GM19452 (cell line): ENCODE results near the gene CA5A.
"Not testable (repeated sequence)": the region's sequence is repeated elsewhere in the genome, so short reads cannot be mapped to it uniquely, and the experiment has no call there.

Experiments used
- ATAC-seq: cut with Tn5 transposase; IDR thresholded peaks from one replicate; pipeline ENCODE4 v1.9.1; 2021; ENCODE audit not compliant: unreplicated experiment

The CA5A gene

GRCh38 chr16:87924811-87925670 lies 11.3 kb downstream of the CA5A start:
- ATAC-seq, result no peak

GRCh38 chr16:87924041-87924810 lies 12.1 kb downstream of the CA5A start:
- no peak for ATAC-seq

- no peak for ATAC-seq
Observed at GRCh38 chr16:87922250-87922871, 14.0 kb downstream of the CA5A start.

GRCh38 chr16:87921236-87921773 lies 15.0 kb downstream of the CA5A start:
- ATAC-seq, result no peak

- ATAC-seq, result no peak
Observed at GRCh38 chr16:87919681-87919994, 16.7 kb downstream of the CA5A start.

- no peak for ATAC-seq
Observed at GRCh38 chr16:87918866-87919680, 17.3 kb downstream of the CA5A start.

- ATAC-seq, result no peak
Observed at GRCh38 chr16:87918338-87918737, 18.0 kb downstream of the CA5A start.

- ATAC-seq, result no peak
Observed at GRCh38 chr16:87917503-87917902, 18.8 kb downstream of the CA5A start.

- ATAC-seq, result no peak
Observed at GRCh38 chr16:87914812-87915211, 21.5 kb downstream of the CA5A start.

GRCh38 chr16:87914021-87914725 lies 22.2 kb downstream of the CA5A start:
- not testable (repeated sequence) for ATAC-seq

- ATAC-seq, result not testable (repeated sequence)
Observed at GRCh38 chr16:87912691-87913090, 23.6 kb downstream of the CA5A start.

- not testable (repeated sequence) for ATAC-seq
Observed at GRCh38 chr16:87911106-87911763, 25.1 kb downstream of the CA5A start.

- not testable (repeated sequence) for ATAC-seq
Observed at GRCh38 chr16:87909203-87909935, 27.0 kb downstream of the CA5A start.

- not testable (repeated sequence) for ATAC-seq
Observed at GRCh38 chr16:87908101-87908500, 28.2 kb downstream of the CA5A start.

GRCh38 chr16:87905521-87905920 lies 30.8 kb downstream of the CA5A start:
- ATAC-seq, result not testable (repeated sequence)

GRCh38 chr16:87904963-87905362 lies 31.4 kb downstream of the CA5A start:
- ATAC-seq, result not testable (repeated sequence)

GRCh38 chr16:87900489-87900888 lies 35.8 kb downstream of the CA5A start:
- ATAC-seq, result not testable (repeated sequence)
